ENCODE data around the gene ASB9.
"Not testable (repeated sequence)": the region's sequence is repeated elsewhere in the genome, so short reads cannot be mapped to it uniquely, and the experiment has no call there.

The ASB9 gene

GRCh38 chrX:15241301-15241700, 28.6 kb downstream of the ASB9 start:
- DNase-seq (ENCODE audit: low read depth in 2 of 2): no peak

GRCh38 chrX:15240414-15240813, 29.5 kb downstream of the ASB9 start:
- DNase-seq (ENCODE audit: low read depth in 2 of 2): no peak

- no peak for DNase-seq (ENCODE audit: low read depth in 2 of 2)
These were observed 33.7 kb downstream of the ASB9 start for GRCh38 chrX:15236146-15236545.

- DNase-seq (ENCODE audit: low read depth in 2 of 2): no peak
These were observed 34.9 kb downstream of the ASB9 start for GRCh38 chrX:15235001-15235400.

GRCh38 chrX:15233416-15234015, 36.4 kb downstream of the ASB9 start:
- DNase-seq (ENCODE audit: low read depth in 2 of 2): no peak

- DNase-seq (ENCODE audit: low read depth in 2 of 2): no peak
These were observed 45.1 kb downstream of the ASB9 start for GRCh38 chrX:15224747-15225146.

- DNase-seq (ENCODE audit: low read depth in 2 of 2): no peak
These were observed 48.6 kb downstream of the ASB9 start for GRCh38 chrX:15221321-15221720.

GRCh38 chrX:15217161-15217560, 52.7 kb downstream of the ASB9 start:
- no peak for DNase-seq (ENCODE audit: low read depth in 2 of 2)

- DNase-seq (ENCODE audit: low read depth in 2 of 2): no peak
These were observed 53.6 kb downstream of the ASB9 start for GRCh38 chrX:15216280-15216679.

GRCh38 chrX:15215366-15215765, 54.5 kb downstream of the ASB9 start:
- no peak for DNase-seq (ENCODE audit: low read depth in 2 of 2)

- no peak for DNase-seq (ENCODE audit: low read depth in 2 of 2)
These were observed 55.3 kb downstream of the ASB9 start for GRCh38 chrX:15214588-15214987.

- no peak for DNase-seq (ENCODE audit: low read depth in 2 of 2)
These were observed 60.8 kb downstream of the ASB9 start for GRCh38 chrX:15209096-15209495.

- DNase-seq (ENCODE audit: low read depth in 2 of 2): no peak
These were observed 61.9 kb downstream of the ASB9 start for GRCh38 chrX:15207994-15208393.

- DNase-seq (ENCODE audit: low read depth in 2 of 2): no peak
These were observed 62.5 kb downstream of the ASB9 start for GRCh38 chrX:15207384-15207783.

- no peak for DNase-seq (ENCODE audit: low read depth in 2 of 2)
These were observed 63.6 kb downstream of the ASB9 start for GRCh38 chrX:15206306-15206705.

GRCh38 chrX:15204130-15204751, 65.6 kb downstream of the ASB9 start:
- no peak for DNase-seq (ENCODE audit: low read depth in 2 of 2)

- DNase-seq (ENCODE audit: low read depth in 2 of 2): no peak
These were observed 66.2 kb downstream of the ASB9 start for GRCh38 chrX:15203694-15204093.

GRCh38 chrX:15202454-15203177, 67.3 kb downstream of the ASB9 start:
- no peak for DNase-seq (ENCODE audit: low read depth in 2 of 2)

GRCh38 chrX:15200871-15201270, 69.0 kb downstream of the ASB9 start:
- DNase-seq (ENCODE audit: low read depth in 2 of 2): no peak

GRCh38 chrX:15198608-15199202, 71.2 kb downstream of the ASB9 start:
- DNase-seq (ENCODE audit: low read depth in 2 of 2): not testable (repeated sequence)

- no peak for DNase-seq (ENCODE audit: low read depth in 2 of 2)
These were observed 75.7 kb downstream of the ASB9 start for GRCh38 chrX:15194146-15194545.
